ENCODE measurements around the gene ID4.

ID4 gene

GRCh38 chr6:19860235-19860877 lies 23.2 kb downstream of the ID4 start:
- no peak for DNase-seq (ENCODE audit: low read depth)

- no peak for DNase-seq (ENCODE audit: low read depth)
Observed at GRCh38 chr6:19864285-19864684, 27.1 kb downstream of the ID4 start.

- DNase-seq (ENCODE audit: low read depth) = no peak
Observed at GRCh38 chr6:19865178-19865577, 28.0 kb downstream of the ID4 start.

- DNase-seq (ENCODE audit: low read depth) = no peak
Observed at GRCh38 chr6:19866173-19866984, 29.2 kb downstream of the ID4 start.

GRCh38 chr6:19866985-19867627 lies 29.9 kb downstream of the ID4 start:
- DNase-seq (ENCODE audit: low read depth) = no peak

- DNase-seq (ENCODE audit: low read depth) = no peak
Observed at GRCh38 chr6:19869464-19869863, 32.3 kb downstream of the ID4 start.

GRCh38 chr6:19870322-19870721 lies 33.2 kb downstream of the ID4 start:
- no peak for DNase-seq (ENCODE audit: low read depth)

- DNase-seq (ENCODE audit: low read depth) = no peak
Observed at GRCh38 chr6:19873031-19873430, 35.9 kb downstream of the ID4 start.

GRCh38 chr6:19876672-19877071 lies 39.5 kb downstream of the ID4 start:
- DNase-seq (ENCODE audit: low read depth) = no peak

GRCh38 chr6:19879663-19880062 lies 42.5 kb downstream of the ID4 start:
- DNase-seq (ENCODE audit: low read depth) = no peak

- no peak for DNase-seq (ENCODE audit: low read depth)
Observed at GRCh38 chr6:19880066-19880465, 42.9 kb downstream of the ID4 start.

GRCh38 chr6:19891451-19891850 lies 54.3 kb downstream of the ID4 start:
- no peak for DNase-seq (ENCODE audit: low read depth)

Measured in T-helper 22 cell (primary cell).